HG03520 (cell line): Measurements from ENCODE around the gene COPB1.
A peak's percentile ranks its signal among the peaks of the same experiment; 100 is the strongest.
"Not testable (repeated sequence)": the region's sequence is repeated elsewhere in the genome, so short reads cannot be mapped to it uniquely, and the experiment has no call there.

ENCODE experiments used
- ATAC-seq: cut with Tn5 transposase; IDR thresholded peaks from one replicate; pipeline ENCODE4 v1.9.1; 2021; ENCODE audit warnings: mild to moderate bottlenecking, moderate library complexity; ENCODE audit not compliant: unreplicated experiment

COPB1 gene, protein sequence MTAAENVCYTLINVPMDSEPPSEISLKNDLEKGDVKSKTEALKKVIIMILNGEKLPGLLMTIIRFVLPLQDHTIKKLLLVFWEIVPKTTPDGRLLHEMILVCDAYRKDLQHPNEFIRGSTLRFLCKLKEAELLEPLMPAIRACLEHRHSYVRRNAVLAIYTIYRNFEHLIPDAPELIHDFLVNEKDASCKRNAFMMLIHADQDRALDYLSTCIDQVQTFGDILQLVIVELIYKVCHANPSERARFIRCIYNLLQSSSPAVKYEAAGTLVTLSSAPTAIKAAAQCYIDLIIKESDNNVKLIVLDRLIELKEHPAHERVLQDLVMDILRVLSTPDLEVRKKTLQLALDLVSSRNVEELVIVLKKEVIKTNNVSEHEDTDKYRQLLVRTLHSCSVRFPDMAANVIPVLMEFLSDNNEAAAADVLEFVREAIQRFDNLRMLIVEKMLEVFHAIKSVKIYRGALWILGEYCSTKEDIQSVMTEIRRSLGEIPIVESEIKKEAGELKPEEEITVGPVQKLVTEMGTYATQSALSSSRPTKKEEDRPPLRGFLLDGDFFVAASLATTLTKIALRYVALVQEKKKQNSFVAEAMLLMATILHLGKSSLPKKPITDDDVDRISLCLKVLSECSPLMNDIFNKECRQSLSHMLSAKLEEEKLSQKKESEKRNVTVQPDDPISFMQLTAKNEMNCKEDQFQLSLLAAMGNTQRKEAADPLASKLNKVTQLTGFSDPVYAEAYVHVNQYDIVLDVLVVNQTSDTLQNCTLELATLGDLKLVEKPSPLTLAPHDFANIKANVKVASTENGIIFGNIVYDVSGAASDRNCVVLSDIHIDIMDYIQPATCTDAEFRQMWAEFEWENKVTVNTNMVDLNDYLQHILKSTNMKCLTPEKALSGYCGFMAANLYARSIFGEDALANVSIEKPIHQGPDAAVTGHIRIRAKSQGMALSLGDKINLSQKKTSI

DNA sequence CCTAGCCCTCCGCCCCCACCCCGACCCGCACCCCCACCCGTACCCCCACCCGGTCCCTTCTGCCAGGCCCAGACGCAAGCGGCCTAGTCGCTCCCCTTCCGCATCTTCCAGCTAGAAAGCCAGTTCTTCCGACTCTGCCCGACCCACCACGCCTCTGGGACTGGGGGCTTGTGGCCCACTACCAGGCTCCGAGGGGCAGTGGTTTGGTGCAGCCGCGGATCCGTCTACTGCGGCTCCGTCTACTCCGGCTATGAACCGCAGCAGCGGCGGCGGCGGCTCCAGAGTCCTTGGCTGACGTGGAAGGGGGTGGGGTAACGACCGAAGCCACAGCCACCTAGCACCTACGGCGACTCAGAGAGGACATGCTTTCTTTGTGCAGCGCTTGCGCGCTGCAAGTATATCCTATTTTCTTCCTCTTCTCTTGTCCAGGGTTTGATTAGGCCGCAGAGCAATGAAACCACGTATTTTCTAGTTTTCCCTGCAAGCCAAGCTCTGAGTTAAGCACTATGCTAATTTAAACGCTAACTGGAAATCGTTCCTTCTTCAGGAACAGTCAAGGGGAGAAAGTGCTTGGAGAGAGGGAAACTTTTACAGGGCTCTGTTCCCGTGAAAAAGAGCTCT is at the start of gene COPB1:
TSS of gene COPB1 (minus strand) at position 252 of the 621 bp plus-strand sequence. CDS start 883 bp downstream, outside the sequence.
- peak; percentile 88 for ATAC-seq

DNA sequence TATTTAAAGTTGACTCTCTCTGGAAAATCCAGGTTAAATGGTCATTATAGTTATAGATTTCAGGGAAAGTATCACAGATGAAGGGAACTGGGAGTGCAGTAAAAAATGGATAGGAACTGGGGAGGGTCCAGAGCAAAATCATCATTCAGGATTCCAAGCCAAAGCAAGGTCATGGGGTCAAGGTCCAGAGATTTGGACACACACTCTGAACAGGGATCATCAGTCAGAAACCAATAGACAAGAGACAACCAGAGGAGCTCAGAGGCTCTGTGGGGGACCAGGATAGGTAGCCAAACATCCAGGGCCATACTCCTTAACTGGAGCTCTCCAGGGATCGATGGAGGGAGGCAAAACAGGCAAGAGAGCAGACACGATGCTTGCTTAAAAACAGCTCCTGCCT is 47.8 kb upstream of the COPB1 start:
- ATAC-seq = no peak

GRCh38 chr11:14546672-14547071 is 47.1 kb upstream of the COPB1 start:
- no peak for ATAC-seq

DNA sequence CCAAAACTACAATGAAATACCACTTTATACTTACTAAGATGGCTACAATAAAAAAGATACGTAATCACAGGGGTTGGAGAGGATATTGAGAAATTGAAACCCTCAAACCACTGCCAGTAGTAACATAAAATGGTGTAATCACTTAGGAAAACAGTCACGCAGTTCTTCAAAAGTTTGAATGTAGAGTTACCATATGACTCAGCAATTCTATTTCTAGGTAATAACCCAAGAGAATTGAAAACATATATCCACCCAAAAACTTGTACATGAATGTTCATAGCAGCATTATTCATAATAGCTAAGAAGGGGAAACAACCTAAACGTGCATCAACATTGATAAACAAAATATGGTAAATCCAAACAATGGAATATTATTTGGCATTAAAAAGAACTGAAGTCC is 45.0 kb upstream of the COPB1 start:
- peak; percentile 82 for ATAC-seq

DNA sequence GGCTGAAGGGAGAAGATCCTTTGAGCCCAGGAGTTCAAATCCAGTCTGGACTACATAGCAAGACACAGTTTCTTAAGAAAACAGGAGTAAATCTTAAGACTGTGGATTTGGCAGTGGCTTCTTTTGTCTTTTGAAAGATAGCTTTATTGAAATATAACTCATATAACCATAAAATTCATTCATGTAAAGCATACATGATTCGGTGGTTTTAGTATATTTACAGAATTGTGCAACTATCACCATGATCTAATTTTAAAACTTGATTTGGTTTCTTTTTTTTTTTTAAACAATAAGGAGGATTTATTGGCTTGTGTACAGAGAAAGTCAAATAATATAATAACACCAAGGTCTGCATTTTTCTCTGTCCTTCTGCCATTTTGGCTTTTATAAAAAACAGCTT is 43.6 kb upstream of the COPB1 start:
- no peak for ATAC-seq

DNA sequence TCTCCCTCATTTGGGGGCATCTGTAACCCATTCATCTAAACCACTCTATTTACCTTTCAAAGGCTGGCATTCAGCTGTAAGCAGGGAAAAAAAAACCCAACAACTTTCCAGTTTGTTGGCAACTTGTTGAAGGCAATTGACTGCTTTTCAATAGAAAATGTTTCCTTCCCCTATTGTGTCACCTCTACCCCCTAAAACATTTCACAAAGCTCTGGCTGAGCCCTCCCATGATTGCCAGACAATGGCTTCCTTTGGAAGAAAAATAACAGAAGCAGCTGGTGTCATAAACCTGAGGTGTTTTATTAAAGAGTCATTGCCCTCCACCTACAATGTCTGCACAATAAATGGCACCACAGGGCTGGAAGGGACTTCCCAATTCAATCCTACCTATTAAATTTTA is 42.7 kb upstream of the COPB1 start:
- no peak for ATAC-seq

GRCh38 chr11:14541192-14541947 is 41.8 kb upstream of the COPB1 start:
- ATAC-seq = no peak

DNA sequence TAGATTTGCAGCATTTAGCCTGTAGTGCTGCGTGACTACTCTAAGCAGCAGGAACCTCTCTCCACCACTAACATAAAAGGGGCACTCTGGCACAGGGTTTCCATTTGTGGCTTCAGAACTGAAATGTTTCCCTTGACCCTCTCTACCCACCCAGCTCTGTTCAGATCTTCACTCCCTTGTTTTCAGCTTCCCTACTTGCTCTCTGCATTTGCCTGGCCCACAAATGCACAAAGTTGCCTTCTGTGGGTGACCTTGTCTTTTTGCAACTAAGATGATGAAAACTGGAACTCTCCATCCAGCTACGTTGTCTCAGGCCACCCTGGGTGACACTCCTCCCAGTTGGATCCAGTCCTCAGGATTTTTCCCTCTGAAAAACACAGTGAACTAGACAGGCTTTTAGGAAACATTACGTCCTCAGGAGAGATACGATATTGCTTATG is 40.4 kb upstream of the COPB1 start:
- no peak for ATAC-seq

GRCh38 chr11:14538926-14539554 is 39.4 kb upstream of the COPB1 start:
- ATAC-seq = no peak

DNA sequence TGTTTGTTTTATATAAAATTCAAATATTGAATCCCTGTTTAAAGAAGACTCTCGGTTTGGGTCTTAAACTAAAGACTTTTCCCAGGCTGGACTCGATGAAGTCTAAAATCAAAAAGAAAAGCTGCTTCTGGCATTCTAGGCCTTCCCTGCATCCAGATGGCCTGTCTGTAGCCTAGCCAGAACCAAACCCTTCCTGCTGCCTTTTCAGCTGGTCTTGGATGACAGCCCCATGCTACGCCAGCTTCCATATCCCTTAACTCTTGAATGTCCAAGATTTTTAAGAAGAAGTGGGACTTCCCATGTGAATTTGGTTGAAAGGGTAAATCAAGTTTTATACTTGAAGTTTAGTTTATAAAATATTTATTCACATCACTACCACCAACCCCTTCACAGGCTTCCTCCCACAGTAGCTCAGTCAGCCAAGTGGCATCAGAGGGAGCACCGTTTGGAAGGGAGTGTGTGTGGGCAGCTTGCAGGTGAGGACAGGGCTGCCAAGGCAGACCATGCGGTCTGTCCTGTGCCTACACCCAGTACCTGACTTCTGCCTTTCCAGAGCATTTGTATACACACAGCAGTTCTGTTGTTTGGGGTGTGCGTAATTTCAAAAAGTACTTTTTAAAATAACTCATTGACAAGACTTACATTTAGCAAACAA is 38.8 kb upstream of the COPB1 start:
- no peak for ATAC-seq

DNA sequence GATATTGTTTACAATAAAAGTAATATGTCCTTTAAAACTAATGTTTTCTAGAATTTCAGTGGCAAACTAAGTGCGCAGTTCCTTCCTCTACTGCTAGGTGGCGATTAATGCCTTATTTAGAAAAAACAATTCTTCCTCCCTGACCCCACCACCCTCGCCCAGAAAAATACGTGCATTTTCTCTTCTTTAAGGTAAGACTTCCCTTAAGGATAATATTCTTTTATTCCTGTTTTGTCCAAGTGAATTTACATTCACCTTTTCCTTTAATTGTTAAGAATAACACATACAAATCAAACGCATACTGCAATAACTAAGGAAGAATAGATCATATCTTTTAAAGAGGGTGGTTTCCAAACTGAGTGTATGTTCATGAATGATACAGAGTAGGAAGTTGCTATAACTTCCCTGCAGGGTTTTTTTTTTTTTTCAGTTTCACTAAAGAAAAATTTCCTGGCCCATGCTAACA is 37.6 kb upstream of the COPB1 start:
- ATAC-seq = peak; percentile 60

DNA sequence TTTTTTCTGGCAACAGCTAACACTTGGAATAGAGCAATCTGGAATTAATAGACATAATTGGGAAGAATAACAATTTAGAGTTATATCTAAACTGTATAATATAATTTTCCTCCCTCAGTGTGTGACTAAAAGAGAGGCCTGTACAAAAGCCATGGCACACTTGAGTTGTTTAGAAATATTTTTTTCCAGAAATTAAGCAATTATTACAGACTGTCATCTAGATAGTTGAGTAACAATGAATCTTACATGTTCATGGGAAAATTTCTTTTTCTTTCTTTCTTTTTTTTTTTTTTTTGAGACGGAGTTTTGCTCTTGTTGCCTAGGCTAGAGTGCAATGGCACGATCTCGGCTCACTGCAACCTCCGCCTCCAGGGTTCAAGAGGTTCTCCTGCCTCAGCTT is 35.6 kb upstream of the COPB1 start:
- not testable (repeated sequence) for ATAC-seq

- no peak for ATAC-seq
Measured at GRCh38 chr11:14529951-14530350, 30.3 kb upstream of the COPB1 start.

- no peak for ATAC-seq
Measured at GRCh38 chr11:14529321-14529720, 29.7 kb upstream of the COPB1 start.

GRCh38 chr11:14522801-14523200 is 23.2 kb upstream of the COPB1 start:
- ATAC-seq = no peak

GRCh38 chr11:14522245-14522644 is 22.6 kb upstream of the COPB1 start:
- no peak for ATAC-seq

- no peak for ATAC-seq
Measured at GRCh38 chr11:14520747-14521151, 21.1 kb upstream of the COPB1 start.

GRCh38 chr11:14519917-14520746 is 20.5 kb upstream of the COPB1 start, which contains the start of gene PSMA1:
Gene PSMA1 (minus strand): TSS chr11:14520386. CDS start chr11:14520299, 87 bp downstream.
- peak; percentile 91 for ATAC-seq

DNA sequence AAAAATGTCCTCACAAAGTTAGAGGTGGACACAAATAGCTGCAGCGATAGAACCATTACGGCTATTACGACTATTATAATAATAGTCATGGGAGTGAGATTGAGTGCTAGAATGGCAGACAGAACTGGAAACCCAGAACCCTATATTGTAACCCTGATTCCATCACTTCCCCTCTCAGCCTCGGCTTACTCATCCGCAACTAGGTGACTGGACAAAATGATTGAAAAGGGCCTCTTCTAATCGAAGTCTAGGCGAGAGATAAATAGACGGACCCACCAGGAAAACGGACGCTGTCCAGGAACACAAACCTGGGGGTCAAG is 19.9 kb upstream of the COPB1 start:
- ATAC-seq = no peak
